HG03575 (cell line): Measurements from ENCODE around the gene KLHL12.

Source experiments
- ATAC-seq: cut with Tn5 transposase; IDR thresholded peaks from one replicate; pipeline ENCODE4 v1.9.1; 2021; ENCODE audit not compliant: unreplicated experiment, insufficient number of reproducible peaks, low FRiP score; ENCODE audit errors: extremely low read depth

Gene KLHL12

GRCh38 chr1:202852163-202852904 is 74.7 kb downstream of the KLHL12 start:
- ATAC-seq, result no peak

GRCh38 chr1:202850593-202851362 is 76.3 kb downstream of the KLHL12 start:
- no peak for ATAC-seq

DNA sequence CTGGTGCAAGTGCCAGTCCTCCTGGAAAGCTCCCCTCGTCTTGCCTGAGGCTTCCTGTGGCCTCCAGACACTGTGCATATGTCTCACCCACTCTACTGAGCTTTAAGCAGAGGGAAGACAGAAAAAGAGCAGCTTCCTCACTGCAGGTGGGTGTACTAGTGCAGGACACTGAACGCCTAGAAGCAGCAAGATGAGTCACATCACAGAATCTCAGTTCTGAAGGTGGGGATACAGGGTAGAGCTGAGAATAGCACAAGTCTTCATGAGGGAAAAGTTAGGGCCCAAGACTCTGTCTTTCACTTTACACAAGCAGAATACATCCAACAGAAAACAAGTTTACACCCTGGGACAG is 78.9 kb downstream of the KLHL12 start:
- no peak for ATAC-seq

GRCh38 chr1:202844935-202845334 is 82.1 kb downstream of the KLHL12 start:
- ATAC-seq, result no peak

- no peak for ATAC-seq
Observed at GRCh38 chr1:202844259-202844658, 82.8 kb downstream of the KLHL12 start.

DNA sequence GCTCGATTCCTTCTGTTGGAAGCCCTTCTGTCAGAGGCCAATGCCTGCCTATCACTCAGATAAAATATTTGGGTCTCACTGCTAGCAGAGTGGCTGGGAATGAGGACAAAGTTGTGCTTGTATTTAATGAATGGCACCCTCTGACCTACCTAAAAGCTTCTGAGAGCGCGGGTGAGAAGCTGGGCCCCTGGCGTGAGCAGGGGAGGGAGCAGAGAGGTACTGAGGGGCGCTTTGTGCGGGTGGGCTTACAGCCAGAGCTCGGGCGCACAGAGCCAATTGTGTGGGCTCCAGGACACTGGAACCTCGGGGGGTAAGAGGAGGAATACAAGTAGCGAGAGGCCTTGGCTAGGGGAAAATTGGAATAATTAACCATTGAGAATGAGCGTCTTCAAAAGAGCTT is 84.0 kb downstream of the KLHL12 start:
- no peak for ATAC-seq
